HG02623 (cell line): ENCODE measurements around the gene ATP1A1.

Experiments
- ATAC-seq: cut with Tn5 transposase; IDR thresholded peaks from one replicate; pipeline ENCODE4 v1.9.1; 2021; ENCODE audit warnings: moderate library complexity; ENCODE audit not compliant: unreplicated experiment

ATP1A1 gene

GRCh38 chr1:116412480-116412798 lies 39.4 kb downstream of the ATP1A1 start:
- no peak for ATAC-seq

- no peak for ATAC-seq
Measured at GRCh38 chr1:116412898-116413297, 39.9 kb downstream of the ATP1A1 start.

GRCh38 chr1:116413414-116413813 lies 40.4 kb downstream of the ATP1A1 start:
- ATAC-seq: no peak

- no peak for ATAC-seq
Measured at GRCh38 chr1:116414364-116414763, 41.3 kb downstream of the ATP1A1 start.

- ATAC-seq: no peak
Measured at GRCh38 chr1:116415200-116415698, 42.2 kb downstream of the ATP1A1 start.

- ATAC-seq: no peak
Measured at GRCh38 chr1:116415699-116416533, 42.9 kb downstream of the ATP1A1 start.

GRCh38 chr1:116416854-116417513 lies 43.9 kb downstream of the ATP1A1 start:
- no peak for ATAC-seq

GRCh38 chr1:116417678-116418077 lies 44.6 kb downstream of the ATP1A1 start:
- ATAC-seq: no peak

GRCh38 chr1:116418091-116418830 lies 45.2 kb downstream of the ATP1A1 start:
- peak; percentile 82 for ATAC-seq

GRCh38 chr1:116420417-116421200 lies 47.6 kb downstream of the ATP1A1 start:
- ATAC-seq: no peak

GRCh38 chr1:116424438-116424837 lies 51.4 kb downstream of the ATP1A1 start:
- ATAC-seq: no peak

- no peak for ATAC-seq
Measured at GRCh38 chr1:116424863-116425262, 51.8 kb downstream of the ATP1A1 start.

- ATAC-seq: no peak
Measured at GRCh38 chr1:116425987-116426386, 52.9 kb downstream of the ATP1A1 start.

- ATAC-seq: no peak
Measured at GRCh38 chr1:116426401-116426800, 53.4 kb downstream of the ATP1A1 start.

- ATAC-seq: no peak
Measured at GRCh38 chr1:116428576-116428975, 55.5 kb downstream of the ATP1A1 start.

GRCh38 chr1:116429821-116430374 lies 56.9 kb downstream of the ATP1A1 start:
- ATAC-seq: no peak

- ATAC-seq: no peak
Measured at GRCh38 chr1:116431870-116432500, 58.9 kb downstream of the ATP1A1 start.

- no peak for ATAC-seq
Measured at GRCh38 chr1:116432655-116433265, 59.7 kb downstream of the ATP1A1 start.
